ENCODE data around the gene CEMIP. TPM values are rescaled to one million over a fixed set of nuclear protein-coding genes. Genes with fewer than 3 reads are reported as not detected.

Gene CEMIP
- total RNA-seq, 2 experiments from 2014 or later: not detected

DNA sequence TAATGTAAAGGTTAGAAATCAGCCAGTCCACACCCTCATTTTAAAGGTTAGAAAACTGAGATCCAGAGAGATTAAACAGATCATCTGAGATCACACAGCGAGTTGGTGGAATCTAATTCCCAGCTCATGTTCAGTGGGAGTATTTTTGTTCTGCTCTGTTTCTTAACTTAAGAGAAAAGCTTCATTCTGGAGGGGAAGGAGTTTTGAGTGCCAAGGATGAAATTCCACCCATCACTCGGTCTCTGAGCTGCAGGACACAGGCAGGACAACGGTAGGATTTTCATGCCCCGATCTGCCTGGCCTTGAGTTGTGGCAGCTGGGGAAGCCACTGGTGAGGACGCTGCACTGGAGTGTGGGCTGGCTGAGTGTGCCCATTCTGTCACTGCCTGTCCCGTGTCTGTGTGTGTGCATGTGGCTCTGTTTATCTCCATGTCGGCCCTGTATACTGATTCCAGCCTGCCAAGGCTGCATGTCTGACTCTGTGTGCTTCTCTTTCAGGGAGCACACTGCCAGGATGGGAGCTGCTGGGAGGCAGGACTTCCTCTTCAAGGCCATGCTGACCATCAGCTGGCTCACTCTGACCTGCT is 94.3 kb downstream of the CEMIP start:
- H3K27me3 ChIP-seq (ENCODE audit: control insufficient read depth in 1 of 2, insufficient read depth in 2 of 2, low read length in 2 of 2): no peaks in the 10 kb centered on the region
- ChIA-PET POLR2A (no interaction called here), CTCF (no interaction called here)
- no peaks in the 10 kb centered on the region for H3K27me3 Mint-ChIP-seq
- intact Hi-C loops (cut with DNase I, micrococcal nuclease): no loop called here
- no peak overlapping the region for H3K27ac Mint-ChIP-seq
- no peaks in the 10 kb centered on the region for H3K4me1 ChIP-seq (ENCODE audit: insufficient read depth, low read length)
- no peak overlapping the region for H3K27ac ChIP-seq (ENCODE audit: low read depth in 1 of 2, low read length in 2 of 2)
- H3K9me3 ChIP-seq (ENCODE audit: control insufficient read depth in 1 of 2, insufficient read depth in 1 of 2, low read length in 2 of 2): no peaks in the 10 kb centered on the region
- H3K4me3 Mint-ChIP-seq: no peak overlapping the region
- H3K36me3 Mint-ChIP-seq (ENCODE audit: low read depth): no peaks in the 10 kb centered on the region
- no peaks in the 10 kb centered on the region for H3K4me1 Mint-ChIP-seq (ENCODE audit: low read depth)
- DNase-seq: no peak
- no peak for ATAC-seq (ENCODE audit: poor library complexity)
- H3K9me3 Mint-ChIP-seq: no peaks in the 10 kb centered on the region
- TF ChIP-seq, protein P1, sequence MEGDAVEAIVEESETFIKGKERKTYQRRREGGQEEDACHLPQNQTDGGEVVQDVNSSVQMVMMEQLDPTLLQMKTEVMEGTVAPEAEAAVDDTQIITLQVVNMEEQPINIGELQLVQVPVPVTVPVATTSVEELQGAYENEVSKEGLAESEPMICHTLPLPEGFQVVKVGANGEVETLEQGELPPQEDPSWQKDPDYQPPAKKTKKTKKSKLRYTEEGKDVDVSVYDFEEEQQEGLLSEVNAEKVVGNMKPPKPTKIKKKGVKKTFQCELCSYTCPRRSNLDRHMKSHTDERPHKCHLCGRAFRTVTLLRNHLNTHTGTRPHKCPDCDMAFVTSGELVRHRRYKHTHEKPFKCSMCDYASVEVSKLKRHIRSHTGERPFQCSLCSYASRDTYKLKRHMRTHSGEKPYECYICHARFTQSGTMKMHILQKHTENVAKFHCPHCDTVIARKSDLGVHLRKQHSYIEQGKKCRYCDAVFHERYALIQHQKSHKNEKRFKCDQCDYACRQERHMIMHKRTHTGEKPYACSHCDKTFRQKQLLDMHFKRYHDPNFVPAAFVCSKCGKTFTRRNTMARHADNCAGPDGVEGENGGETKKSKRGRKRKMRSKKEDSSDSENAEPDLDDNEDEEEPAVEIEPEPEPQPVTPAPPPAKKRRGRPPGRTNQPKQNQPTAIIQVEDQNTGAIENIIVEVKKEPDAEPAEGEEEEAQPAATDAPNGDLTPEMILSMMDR (IDR thresholded peaks at IDR 0.05): no peak
- no peak overlapping the region for H3K4me3 ChIP-seq (ENCODE audit: low read length)
- H3K36me3 ChIP-seq (ENCODE audit: insufficient read depth, low read length): no peaks in the 10 kb centered on the region

DNA sequence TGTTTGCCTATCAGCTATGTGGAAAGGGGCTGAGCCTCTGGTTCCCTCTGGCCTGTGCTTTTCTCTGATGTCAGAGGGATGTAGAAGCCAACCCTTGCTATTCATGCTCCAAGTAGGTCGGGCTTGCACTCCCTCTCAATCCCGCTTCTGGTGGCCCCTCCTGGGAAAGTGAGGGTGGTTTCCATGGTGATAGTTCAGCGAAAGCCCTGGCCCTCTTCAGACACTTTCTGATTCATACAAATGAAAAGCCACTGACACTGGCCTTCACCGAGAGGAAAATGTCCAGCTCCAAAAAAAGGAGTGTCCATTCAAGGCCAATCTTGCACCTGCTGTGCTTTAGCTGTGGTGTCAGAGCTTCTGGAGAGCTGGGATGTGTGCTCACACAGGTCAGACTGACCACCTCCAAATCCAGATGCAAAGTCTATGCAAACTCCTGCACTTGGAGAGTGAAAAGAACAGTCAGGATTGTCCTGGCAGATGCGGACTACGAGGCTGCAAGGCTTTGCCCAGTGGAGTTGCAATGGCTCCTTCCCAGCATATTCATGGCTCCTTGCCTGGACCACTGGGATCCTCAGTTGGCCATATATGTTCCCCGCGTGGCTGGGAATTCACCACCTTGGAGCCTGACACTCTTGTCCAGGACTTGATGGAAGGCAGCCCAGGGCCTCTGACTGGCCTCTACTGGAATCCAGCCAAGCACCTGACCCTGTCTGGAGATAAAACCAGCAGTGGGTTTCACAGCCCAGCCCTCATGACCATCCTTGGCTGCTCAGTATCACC is 96.6 kb downstream of the CEMIP start:
- ATAC-seq (ENCODE audit: poor library complexity) (no peak), DNase-seq (no peak)
- Histone ChIP-seq H3K4me3 (ENCODE audit: low read length) (no peak overlapping the region), H3K4me1 (ENCODE audit: insufficient read depth, low read length) (no peaks in the 10 kb centered on the region), H3K27me3 (ENCODE audit: control insufficient read depth in 1 of 2, insufficient read depth in 2 of 2, low read length in 2 of 2) (no peaks in the 10 kb centered on the region), H3K9me3 (ENCODE audit: control insufficient read depth in 1 of 2, insufficient read depth in 1 of 2, low read length in 2 of 2) (no peaks in the 10 kb centered on the region), H3K36me3 (ENCODE audit: insufficient read depth, low read length) (no peaks in the 10 kb centered on the region), H3K27ac (ENCODE audit: low read depth in 1 of 2, low read length in 2 of 2) (no peak overlapping the region)
- Mint-ChIP-seq H3K27me3 (no peaks in the 10 kb centered on the region), H3K4me1 (ENCODE audit: low read depth) (no peaks in the 10 kb centered on the region), H3K36me3 (ENCODE audit: low read depth) (no peaks in the 10 kb centered on the region), H3K27ac (no peak overlapping the region), H3K4me3 (no peak overlapping the region), H3K9me3 (no peaks in the 10 kb centered on the region)
- intact Hi-C loops (cut with DNase I, micrococcal nuclease): no loop called here
- CTCF ChIA-PET: no interaction called here
- TF ChIP-seq, protein P1 (IDR thresholded peaks at IDR 0.05): no peak
- POLR2A ChIA-PET: no interaction called here

DNA sequence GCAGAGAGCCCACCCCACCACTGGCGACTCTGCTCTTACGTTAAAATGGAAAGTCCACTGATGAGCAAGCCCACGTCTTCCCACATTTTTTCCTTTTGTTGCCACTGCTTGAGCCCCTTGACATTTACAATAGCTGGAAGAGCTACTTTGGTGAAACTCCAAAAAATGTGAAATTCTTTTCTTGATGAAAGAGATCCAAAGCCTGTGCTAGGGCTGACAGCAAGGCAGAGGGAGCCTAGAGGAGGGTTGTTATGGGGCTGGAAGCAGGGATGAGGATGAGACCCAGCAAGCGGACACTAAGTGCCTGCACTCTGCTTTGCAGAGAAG is 97.1 kb downstream of the CEMIP start:
- no peak for ATAC-seq (ENCODE audit: poor library complexity)
- ChIA-PET POLR2A (no interaction called here), CTCF (no interaction called here)
- no peaks in the 10 kb centered on the region for H3K4me1 Mint-ChIP-seq (ENCODE audit: low read depth)
- no peak overlapping the region for H3K4me3 Mint-ChIP-seq
- no peak overlapping the region for H3K27ac Mint-ChIP-seq
- intact Hi-C loops (cut with DNase I, micrococcal nuclease): no loop called here
- Histone ChIP-seq H3K36me3 (ENCODE audit: insufficient read depth, low read length) (no peaks in the 10 kb centered on the region), H3K9me3 (ENCODE audit: control insufficient read depth in 1 of 2, insufficient read depth in 1 of 2, low read length in 2 of 2) (no peaks in the 10 kb centered on the region), H3K4me3 (ENCODE audit: low read length) (no peak overlapping the region), H3K27me3 (ENCODE audit: control insufficient read depth in 1 of 2, insufficient read depth in 2 of 2, low read length in 2 of 2) (no peaks in the 10 kb centered on the region), H3K27ac (ENCODE audit: low read depth in 1 of 2, low read length in 2 of 2) (no peak overlapping the region), H3K4me1 (ENCODE audit: insufficient read depth, low read length) (no peaks in the 10 kb centered on the region)
- no peaks in the 10 kb centered on the region for H3K36me3 Mint-ChIP-seq (ENCODE audit: low read depth)
- TF ChIP-seq, protein P1 (IDR thresholded peaks at IDR 0.05): no peak
- DNase-seq: no peak
- H3K27me3 Mint-ChIP-seq: no peaks in the 10 kb centered on the region
- no peaks in the 10 kb centered on the region for H3K9me3 Mint-ChIP-seq
